ENCODE measurements around the gene C1QTNF1.

Gene C1QTNF1

GRCh38 chr17:79006046-79006445 lies 17.9 kb upstream of the C1QTNF1 start:
- TF ChIP-seq CTCF (IDR thresholded peaks at IDR 0.05) = no peak

GRCh38 chr17:79006794-79007503 lies 17.0 kb upstream of the C1QTNF1 start:
- TF ChIP-seq CTCF (IDR thresholded peaks at IDR 0.05) = no peak

GRCh38 chr17:79007504-79008381 lies 16.2 kb upstream of the C1QTNF1 start:
- no peak for TF ChIP-seq CTCF (IDR thresholded peaks at IDR 0.05)

- no peak for TF ChIP-seq CTCF (IDR thresholded peaks at IDR 0.05)
These were observed 15.1 kb upstream of the C1QTNF1 start for GRCh38 chr17:79008666-79009387.

GRCh38 chr17:79009397-79010303 lies 14.3 kb upstream of the C1QTNF1 start, which contains the start of gene CANT1:
Gene CANT1 (minus strand): TSS chr17:79009764. CDS start chr17:78997622, 12,142 bp downstream.
- no peak for TF ChIP-seq CTCF (IDR thresholded peaks at IDR 0.05)

GRCh38 chr17:79010304-79010646 lies 13.7 kb upstream of the C1QTNF1 start:
- TF ChIP-seq CTCF (IDR thresholded peaks at IDR 0.05) = no peak
